H1 (cell line): ENCODE data around the gene SH2D5. TPM values are rescaled to one million over a fixed set of nuclear protein-coding genes. Genes with fewer than 3 reads are reported as not detected.

Experiments used
- BACH1 ChIP-seq: IDR thresholded peaks from 2 replicates; pipeline ENCODE4 v1.6.1; 2012; ENCODE audit warnings: low read length, improper control_type of control experiment
- BCL11A ChIP-seq, 2 experiments: IDR thresholded peaks; one replicate each; pipeline ENCODE4 v1.6.1; 2011; ENCODE audit warnings: low read depth in 2 of 2, low read length in 2 of 2, mild to moderate bottlenecking in 2 of 2
- CBX5 ChIP-seq: fragments of 300-800, 300-1000 bp; sonication (generic); IDR thresholded peaks from 2 replicates; pipeline ENCODE4 v1.7.1; 2016; ENCODE audit warnings: antibody characterized with exemption, low read length, low read depth
- EZH2 ChIP-seq: fragments of 200-600 bp; sonication (generic); IDR thresholded peaks from 2 replicates; pipeline ENCODE4 v1.7.1; 2012; ENCODE audit warnings: low read depth, mild to moderate bottlenecking, moderate library complexity, low read length, inconsistent platforms; ENCODE audit not compliant: severe bottlenecking
- FOSL1 ChIP-seq: IDR thresholded peaks from 2 replicates; pipeline ENCODE4 v1.6.1; 2011; ENCODE audit warnings: mild to moderate bottlenecking, low read depth, low read length, moderate library complexity; ENCODE audit not compliant: insufficient read depth
- GTF2F1 ChIP-seq: IDR thresholded peaks from 2 replicates; pipeline ENCODE4 v1.6.1; 2012; ENCODE audit warnings: low read depth, low read length, improper control_type of control experiment, borderline replicate concordance
- HDAC2 ChIP-seq, 2 experiments: fragments of 300-600 bp in 1 of 2; sonication (generic) in 1 of 2; IDR thresholded peaks; 2 replicates each; pipeline ENCODE4 v1.6.1; 2011 to 2012; ENCODE audit warnings: low read depth in 2 of 2, low read length in 2 of 2, mild to moderate bottlenecking in 2 of 2, moderate library complexity in 2 of 2, borderline replicate concordance in 1 of 2, inconsistent platforms in 1 of 2
- JUN ChIP-seq: IDR thresholded peaks from 2 replicates; pipeline ENCODE4 v1.6.1; 2011; ENCODE audit warnings: low read depth, mild to moderate bottlenecking, improper control_type of control experiment, low read length
- MAFK ChIP-seq: IDR thresholded peaks from 2 replicates; pipeline ENCODE4 v1.6.1; 2012; ENCODE audit warnings: low read depth, mild to moderate bottlenecking, improper control_type of control experiment, low read length
- NANOG ChIP-seq: IDR thresholded peaks from 2 replicates; pipeline ENCODE4 v1.6.1; 2011; ENCODE audit warnings: low read length, low read depth, mild to moderate bottlenecking, inconsistent platforms; ENCODE audit not compliant: insufficient read depth, poor library complexity, severe bottlenecking
- NRF1 ChIP-seq: IDR thresholded peaks from 2 replicates; pipeline ENCODE4 v1.6.1; 2011; ENCODE audit warnings: mild to moderate bottlenecking, low read depth, low read length, improper control_type of control experiment
- PHF8 ChIP-seq: fragments of 200-600 bp; sonication (generic); conservative IDR thresholded peaks from 2 replicates; pipeline ENCODE4 v1.7.1; 2012; ENCODE audit warnings: low read depth, mild to moderate bottlenecking, inconsistent platforms, low read length, moderate library complexity
- POLR2A ChIP-seq, 2 experiments: IDR thresholded peaks; 1 replicate in 1 of 2; 2 replicates in 1 of 2; pipeline ENCODE4 v1.6.1; 2011; ENCODE audit warnings: low read depth in 2 of 2, low read length in 2 of 2, mild to moderate bottlenecking in 2 of 2; ENCODE audit errors: control extremely low read depth in 1 of 2
- POLR2AphosphoS5 ChIP-seq: IDR thresholded peaks from 2 replicates; pipeline ENCODE4 v1.6.1; 2011; ENCODE audit warnings: low read depth, low read length
- RAD21 ChIP-seq, 2 experiments: IDR thresholded peaks in 1 of 2; conservative IDR thresholded peaks in 1 of 2; 2 replicates each; pipeline ENCODE4 v1.6.1; 2011; ENCODE audit warnings: low read depth in 2 of 2, low read length in 2 of 2, improper control_type of control experiment in 1 of 2, inconsistent platforms in 1 of 2, mild to moderate bottlenecking in 1 of 2, moderate library complexity in 1 of 2
- RBBP5 ChIP-seq: IDR thresholded peaks from 2 replicates; pipeline ENCODE4 v1.7.1; 2012; ENCODE audit warnings: low read depth, mild to moderate bottlenecking, inconsistent platforms, low read length, moderate library complexity, borderline replicate concordance
- SIRT6 ChIP-seq: IDR thresholded peaks from one replicate; pipeline ENCODE4 v1.7.1; 2012; ENCODE audit warnings: low read length, inconsistent platforms
- SIX5 ChIP-seq: IDR thresholded peaks from 2 replicates; pipeline ENCODE4 v1.6.1; 2011; ENCODE audit warnings: mild to moderate bottlenecking, low read depth, low read length
- SP2 ChIP-seq: IDR thresholded peaks from 2 replicates; pipeline ENCODE4 v1.6.1; 2012; ENCODE audit warnings: mild to moderate bottlenecking, low read length, inconsistent platforms
- SP4 ChIP-seq: IDR thresholded peaks from 2 replicates; pipeline ENCODE4 v1.6.1; 2012; ENCODE audit warnings: low read length, inconsistent platforms
- SRF ChIP-seq: IDR thresholded peaks from 2 replicates; pipeline ENCODE4 v1.6.1; 2011; ENCODE audit warnings: mild to moderate bottlenecking, low read depth, low read length, moderate library complexity
- TAF1 ChIP-seq: IDR thresholded peaks from 2 replicates; pipeline ENCODE4 v1.6.1; 2011; ENCODE audit warnings: mild to moderate bottlenecking, low read depth, low read length
- TBP ChIP-seq: IDR thresholded peaks from 2 replicates; pipeline ENCODE4 v1.6.1; 2011; ENCODE audit warnings: low read depth, low read length, improper control_type of control experiment
- polyA plus RNA-seq, 7 experiments: library from polyadenylated mRNA; depleted of rRNA in 3 of 7; stranded (reverse) in 5 of 7; unstranded in 2 of 7; fragments of >200 nt in 5 of 7; fragments of 200-250 nt in 2 of 7; gene quantifications; 1 replicate in 5 of 7; 2 replicates in 1 of 7; 4 replicates in 1 of 7; pipeline versions ENCODE4 v1.2.1 to v1.2.3, GENCODE V29; 2011 to 2013; ENCODE audit warnings: missing spikeins in 2 of 7, mixed read lengths in 2 of 7
- total RNA-seq: library from RNA; stranded (reverse); fragmentation: NEBNext Ultra II Directional; extraction: Animal tissue kit (Norgen Biotek cat#: 25700); gene quantifications from 2 replicates; pipeline ENCODE4 v1.2.1, GENCODE V29; 2021
- TF ChIP-seq, protein P1 (sequence below): IDR thresholded peaks from 2 replicates; pipeline ENCODE4 v1.6.1; 2012; ENCODE audit warnings: inconsistent platforms
- TF ChIP-seq, protein P2 (sequence below): IDR thresholded peaks from 2 replicates; pipeline ENCODE4 v1.6.1; 2011; ENCODE audit warnings: low read depth, mild to moderate bottlenecking, low read length; ENCODE audit not compliant: insufficient read depth

The SH2D5 gene
- total and polyA plus RNA-seq, 2 of the 8 experiments (the other 6 are each of a cell fraction or from before 2014, with no cell fraction given), result 13.2 to 18.4 TPM

DNA sequence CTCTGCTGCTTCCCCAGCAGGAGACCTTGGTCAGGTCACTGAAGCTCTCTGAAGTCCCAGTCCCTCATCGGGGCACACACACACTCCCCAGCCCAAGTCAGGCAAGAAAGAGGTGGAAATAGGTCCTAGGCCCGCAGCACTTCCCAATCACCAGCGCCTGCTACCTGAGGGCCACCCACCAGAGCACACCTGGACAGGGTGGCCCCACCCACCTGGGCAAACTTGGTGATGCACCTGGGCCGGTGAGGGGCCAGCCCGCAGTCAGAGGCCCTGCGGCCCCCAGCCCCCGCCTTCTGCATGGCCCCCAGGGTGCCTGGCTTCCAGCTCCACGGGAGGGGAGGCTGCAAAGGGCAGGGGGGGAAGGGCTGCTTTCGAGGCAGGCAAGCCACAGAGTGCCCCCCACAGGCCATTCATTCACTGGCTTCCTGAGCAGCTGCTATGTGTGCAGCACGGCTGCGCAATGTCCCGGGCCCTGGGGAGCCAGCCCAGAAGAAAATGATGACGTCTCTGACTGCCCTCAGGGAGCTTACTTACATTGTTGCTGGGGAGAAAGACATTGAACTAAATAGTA is 4.7 kb downstream of the SH2D5 start (continued):
- no peak for TF ChIP-seq TAF1
- no peak for TF ChIP-seq SP2
- no peak for TF ChIP-seq BACH1
- no peak for TF ChIP-seq RBBP5
- TF ChIP-seq POLR2AphosphoS5, result no peak
- peak; percentile 15 for TF ChIP-seq EZH2
- TF ChIP-seq MAFK, result no peak
- TF ChIP-seq POLR2A (IDR thresholded peaks at IDR 0.05; ENCODE audit: control extremely low read depth in 1 of 2, low read depth in 2 of 2, low read length in 2 of 2), result no peak
- TF ChIP-seq SRF, result no peak
- TF ChIP-seq, protein P1, sequence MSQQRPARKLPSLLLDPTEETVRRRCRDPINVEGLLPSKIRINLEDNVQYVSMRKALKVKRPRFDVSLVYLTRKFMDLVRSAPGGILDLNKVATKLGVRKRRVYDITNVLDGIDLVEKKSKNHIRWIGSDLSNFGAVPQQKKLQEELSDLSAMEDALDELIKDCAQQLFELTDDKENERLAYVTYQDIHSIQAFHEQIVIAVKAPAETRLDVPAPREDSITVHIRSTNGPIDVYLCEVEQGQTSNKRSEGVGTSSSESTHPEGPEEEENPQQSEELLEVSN, result no peak
- no peak for TF ChIP-seq PHF8
- no peak for TF ChIP-seq GTF2F1
- TF ChIP-seq SIRT6, result no peak
- no peak for TF ChIP-seq NANOG
- TF ChIP-seq SP4, result no peak
- TF ChIP-seq FOSL1, result no peak
- TF ChIP-seq, protein P2, sequence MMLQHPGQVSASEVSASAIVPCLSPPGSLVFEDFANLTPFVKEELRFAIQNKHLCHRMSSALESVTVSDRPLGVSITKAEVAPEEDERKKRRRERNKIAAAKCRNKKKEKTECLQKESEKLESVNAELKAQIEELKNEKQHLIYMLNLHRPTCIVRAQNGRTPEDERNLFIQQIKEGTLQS, result no peak
- TF ChIP-seq RAD21 (IDR thresholded peaks at IDR 0.05 in 1 of 2, conservative IDR thresholded peaks at IDR 0.05 in 1 of 2; ENCODE audit: low read depth in 2 of 2, low read length in 2 of 2), result peak; percentile 52 to 54
- no peak for TF ChIP-seq BCL11A (IDR thresholded peaks at IDR 0.05; ENCODE audit: low read depth in 2 of 2, low read length in 2 of 2)
- no peak for TF ChIP-seq TBP
- TF ChIP-seq JUN, result no peak
- TF ChIP-seq HDAC2 (IDR thresholded peaks at IDR 0.05; ENCODE audit: borderline replicate concordance in 1 of 2, low read depth in 2 of 2, low read length in 2 of 2), result no peak
- no peak for TF ChIP-seq SIX5
- no peak for TF ChIP-seq CBX5
- TF ChIP-seq NRF1, result peak; percentile 19; the same call in 1 of the 2 replicates
